PFSK-1 (cell line): ENCODE results near the gene DST.

Experiments used
- FOXP2 ChIP-seq: optimal IDR thresholded peaks from 2 replicates; pipeline ENCODE3; 2011; ENCODE audit warnings: borderline replicate concordance, control low read depth, inconsistent platforms; ENCODE audit not compliant: insufficient read depth; ENCODE audit errors: extremely low read length, extremely low read depth
- POLR2AphosphoS5 ChIP-seq: IDR thresholded peaks from 2 replicates; pipeline ENCODE4 v1.6.1; 2012; ENCODE audit warnings: low read depth, mild to moderate bottlenecking, control low read depth, low read length, moderate library complexity
- SIN3A ChIP-seq: IDR thresholded peaks from 2 replicates; pipeline ENCODE4 v1.6.1; 2012; ENCODE audit warnings: mild to moderate bottlenecking, low read length, moderate library complexity, borderline replicate concordance; ENCODE audit not compliant: insufficient read depth
- TAF1 ChIP-seq: IDR thresholded peaks from 2 replicates; pipeline ENCODE4 v1.6.1; 2012; ENCODE audit warnings: low read length, control low read depth, borderline replicate concordance; ENCODE audit not compliant: insufficient read depth

GRCh38 chr6:56550301-56550700 is 92.4 kb downstream of the DST start:
- no peak for TF ChIP-seq POLR2AphosphoS5
- TF ChIP-seq TAF1 = no peak
- no peak for TF ChIP-seq SIN3A
- no peak for TF ChIP-seq FOXP2
